Measurements from ENCODE around the gene NSRP1.
"Not testable (repeated sequence)": the region's sequence is repeated elsewhere in the genome, so short reads cannot be mapped to it uniquely, and the experiment has no call there.

Gene NSRP1

GRCh38 chr17:30116345-30116660 lies 313 bp upstream of the NSRP1 start:
- DNase-seq = no peak
- intact Hi-C loops (cut with DNase I) = no loop called here

GRCh38 chr17:30117675-30118081 lies 1.1 kb downstream of the NSRP1 start:
- intact Hi-C loops (cut with DNase I) = no loop called here
- no peak for DNase-seq

GRCh38 chr17:30118635-30119034 lies 2.0 kb downstream of the NSRP1 start:
- intact Hi-C loops (cut with DNase I); DNase-seq: not testable (repeated sequence)

- DNase-seq = no peak
- intact Hi-C loops (cut with DNase I) = loop anchor here (10.0 kb wide), 1 partner anchor 110 kb away; the partner anchor contains the start of gene SLC6A4
These were observed 7.7 kb downstream of the NSRP1 start for GRCh38 chr17:30124273-30124796.

GRCh38 chr17:30130121-30130520 lies 13.5 kb downstream of the NSRP1 start:
- intact Hi-C loops (cut with DNase I) = no loop called here
- DNase-seq = no peak

GRCh38 chr17:30132615-30133014 lies 16.0 kb downstream of the NSRP1 start:
- intact Hi-C loops (cut with DNase I) = no loop called here
- no peak for DNase-seq

GRCh38 chr17:30133197-30133596 lies 16.6 kb downstream of the NSRP1 start:
- DNase-seq = no peak
- intact Hi-C loops (cut with DNase I) = no loop called here

- intact Hi-C loops (cut with DNase I) = no loop called here
- no peak for DNase-seq
These were observed 17.9 kb downstream of the NSRP1 start for GRCh38 chr17:30134551-30134950.

- intact Hi-C loops (cut with DNase I) = no loop called here
- DNase-seq = no peak
These were observed 20.5 kb downstream of the NSRP1 start for GRCh38 chr17:30137158-30137557.

GRCh38 chr17:30147860-30148259 lies 31.2 kb downstream of the NSRP1 start:
- intact Hi-C loops (cut with DNase I); DNase-seq: not testable (repeated sequence)

GRCh38 chr17:30148376-30148775 lies 31.8 kb downstream of the NSRP1 start:
- intact Hi-C loops (cut with DNase I) = no loop called here
- no peak for DNase-seq

- intact Hi-C loops (cut with DNase I) = no loop called here
- DNase-seq = no peak
These were observed 34.9 kb downstream of the NSRP1 start for GRCh38 chr17:30151471-30151870.

- DNase-seq = no peak
- intact Hi-C loops (cut with DNase I) = no loop called here
These were observed 36.8 kb downstream of the NSRP1 start for GRCh38 chr17:30153463-30153862.

GRCh38 chr17:30155389-30155788 lies 38.8 kb downstream of the NSRP1 start:
- intact Hi-C loops (cut with DNase I) = no loop called here
- no peak for DNase-seq

- intact Hi-C loops (cut with DNase I) = no loop called here
- no peak for DNase-seq
These were observed 42.4 kb downstream of the NSRP1 start for GRCh38 chr17:30158896-30159625.

- intact Hi-C loops (cut with DNase I) = no loop called here
- no peak for DNase-seq
These were observed 44.0 kb downstream of the NSRP1 start for GRCh38 chr17:30160419-30161172.

GRCh38 chr17:30161601-30162000 lies 45.0 kb downstream of the NSRP1 start:
- intact Hi-C loops (cut with DNase I) = no loop called here
- DNase-seq = no peak

GRCh38 chr17:30164531-30164930 lies 47.9 kb downstream of the NSRP1 start:
- intact Hi-C loops (cut with DNase I) = no loop called here
- no peak for DNase-seq

- no peak for DNase-seq
These were observed 48.5 kb downstream of the NSRP1 start for GRCh38 chr17:30165147-30165546.

GRCh38 chr17:30165960-30166359 lies 49.3 kb downstream of the NSRP1 start:
- intact Hi-C loops (cut with DNase I) = no loop called here
- DNase-seq = no peak

More at GRCh38 chr17:30165147-30165546, 48.5 kb downstream of the NSRP1 start:
- intact Hi-C loops (cut with DNase I) = no loop called here

GRCh38 chr17:30170415-30170987 lies 53.9 kb downstream of the NSRP1 start:
- intact Hi-C loops (cut with DNase I) = no loop called here
- DNase-seq = no peak

- no peak for DNase-seq
- intact Hi-C loops (cut with DNase I) = no loop called here
These were observed 55.9 kb downstream of the NSRP1 start for GRCh38 chr17:30172560-30172959.

Measured in posterior cingulate gyrus (tissue), 11 donors.